Activated CD8-positive, alpha-beta memory T cell treated with anti-CD3 and anti-CD28 coated beads for 4 hours (primary cell): Measurements from ENCODE around the gene TLR2.
A peak's percentile ranks its signal among the peaks of the same experiment; 100 is the strongest.

Source experiments
- DNase-seq, 2 donors: peaks; one replicate each; pipeline ENCODE4 v3.0.0-alpha.2; 2020; ENCODE audit warnings: low read depth in 2 of 2

The TLR2 gene

GRCh38 chr4:153729895-153730294 lies 45.8 kb downstream of the TLR2 start:
- DNase-seq = no peak

- no peak for DNase-seq
These were observed 47.2 kb downstream of the TLR2 start for GRCh38 chr4:153731239-153731638.

GRCh38 chr4:153733751-153734448 lies 49.8 kb downstream of the TLR2 start:
- DNase-seq = no peak

GRCh38 chr4:153735906-153736461 lies 51.9 kb downstream of the TLR2 start:
- DNase-seq = no peak

- no peak for DNase-seq
These were observed 57.5 kb downstream of the TLR2 start for GRCh38 chr4:153741541-153741940.

- DNase-seq = no peak
These were observed 61.6 kb downstream of the TLR2 start for GRCh38 chr4:153745651-153746050.

GRCh38 chr4:153747406-153747955 lies 63.4 kb downstream of the TLR2 start:
- DNase-seq = no peak

- DNase-seq = no peak
These were observed 64.3 kb downstream of the TLR2 start for GRCh38 chr4:153748378-153748777.

GRCh38 chr4:153750197-153750817 lies 66.2 kb downstream of the TLR2 start:
- peak; percentile 17 to 19 for DNase-seq

GRCh38 chr4:153755186-153755585 lies 71.1 kb downstream of the TLR2 start:
- DNase-seq = no peak
